Central memory CD8-positive, alpha-beta T cell (primary cell): Measurements from ENCODE around the gene MIS18A.
"Not testable (repeated sequence)": the region's sequence is repeated elsewhere in the genome, so short reads cannot be mapped to it uniquely, and the experiment has no call there.

ENCODE experiments used
- ATAC-seq: fragments of 150-1000 bp; cut with Tn5 transposase; replicated peaks from 2 replicates; pipeline ENCODE4 v1.10.0; 2022; ENCODE audit warnings: mild to moderate bottlenecking, moderate FRiP score, moderate number of reproducible peaks; ENCODE audit not compliant: poor library complexity, severe bottlenecking; ENCODE audit errors: extremely low read depth
- DNase-seq, 2 donors: peaks; one replicate each; pipeline ENCODE4 v3.0.0; 2021; ENCODE audit warnings: low spot score in 2 of 2
- H3K27ac Mint-ChIP-seq: one replicate; pipeline ENCODE4 v1.8.0; 2022; ENCODE audit warnings: low read depth, mild to moderate bottlenecking, moderate library complexity, mixed read lengths
- H3K27me3 Mint-ChIP-seq: one replicate; pipeline ENCODE4 v1.8.0; 2022; ENCODE audit warnings: mixed read lengths
- H3K36me3 Mint-ChIP-seq: one replicate; pipeline ENCODE4 v1.8.0; 2022; ENCODE audit warnings: mild to moderate bottlenecking, moderate library complexity, mixed read lengths; ENCODE audit not compliant: insufficient read depth
- H3K4me1 Mint-ChIP-seq: one replicate; pipeline ENCODE4 v1.8.0; 2022; ENCODE audit warnings: mixed read lengths
- H3K4me3 Mint-ChIP-seq: one replicate; pipeline ENCODE4 v1.8.0; 2022; ENCODE audit warnings: mild to moderate bottlenecking, moderate library complexity, mixed read lengths
- H3K9me3 Mint-ChIP-seq: one replicate; pipeline ENCODE4 v1.8.0; 2022; ENCODE audit warnings: mixed read lengths

MIS18A gene

DNA sequence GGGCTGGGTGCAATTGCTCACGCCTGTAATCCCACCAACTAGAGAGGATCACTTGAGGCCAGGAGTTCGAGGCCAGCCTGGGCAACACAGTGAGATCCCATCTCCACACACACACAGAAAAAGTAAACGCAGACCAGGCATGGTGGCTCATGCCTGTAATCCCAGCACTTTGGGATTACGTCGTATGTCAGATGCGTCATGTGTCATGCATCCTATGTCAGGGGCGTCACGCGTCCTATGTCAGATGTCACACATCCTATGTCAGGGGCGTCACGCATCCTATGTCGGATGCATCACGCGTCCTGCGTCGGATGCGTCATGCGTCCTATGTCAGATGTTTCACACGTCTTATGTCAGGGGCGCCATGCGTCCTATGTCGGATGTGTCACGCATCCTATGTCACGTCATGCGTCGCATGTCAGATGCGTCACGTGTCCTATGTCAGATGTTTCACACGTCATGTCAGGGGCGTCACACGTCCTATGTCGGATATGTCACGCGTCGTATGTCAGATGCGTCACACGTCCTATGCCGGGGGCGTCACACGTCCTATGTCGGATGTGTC lies 21.4 kb upstream of the MIS18A start:
- H3K4me1 Mint-ChIP-seq: no peaks in the 10 kb centered on the region
- H3K27me3 Mint-ChIP-seq: no peaks in the 10 kb centered on the region
- no peak overlapping the region for H3K27ac Mint-ChIP-seq
- H3K9me3 Mint-ChIP-seq: no peaks in the 10 kb centered on the region
- ATAC-seq: no peak
- no peak for DNase-seq
- H3K4me3 Mint-ChIP-seq: no peak overlapping the region
- no peaks in the 10 kb centered on the region for H3K36me3 Mint-ChIP-seq

DNA sequence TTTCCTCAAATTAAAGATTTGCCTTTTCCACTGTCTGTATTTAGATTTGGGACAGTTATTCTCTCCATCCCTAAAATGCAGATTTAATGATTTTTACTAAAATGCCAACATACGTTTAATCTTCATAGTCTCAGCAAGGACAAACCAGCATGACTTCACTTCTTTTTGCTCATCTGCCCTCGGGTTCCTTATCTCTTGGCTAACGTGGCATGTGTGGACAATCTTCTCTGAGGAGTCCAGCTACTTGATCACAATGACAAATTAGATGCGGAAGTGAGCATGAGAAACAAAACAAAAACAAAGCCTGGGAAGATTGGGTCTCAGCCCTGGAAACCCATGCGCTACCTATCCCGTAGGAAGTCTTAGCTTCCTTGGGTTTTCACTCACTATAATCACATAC lies 20.8 kb upstream of the MIS18A start:
- H3K4me3 Mint-ChIP-seq: no peak overlapping the region
- H3K9me3 Mint-ChIP-seq: no peaks in the 10 kb centered on the region
- no peak for ATAC-seq
- H3K27ac Mint-ChIP-seq: no peak overlapping the region
- no peak for DNase-seq
- H3K36me3 Mint-ChIP-seq: no peaks in the 10 kb centered on the region
- no peaks in the 10 kb centered on the region for H3K27me3 Mint-ChIP-seq
- H3K4me1 Mint-ChIP-seq: no peaks in the 10 kb centered on the region

DNA sequence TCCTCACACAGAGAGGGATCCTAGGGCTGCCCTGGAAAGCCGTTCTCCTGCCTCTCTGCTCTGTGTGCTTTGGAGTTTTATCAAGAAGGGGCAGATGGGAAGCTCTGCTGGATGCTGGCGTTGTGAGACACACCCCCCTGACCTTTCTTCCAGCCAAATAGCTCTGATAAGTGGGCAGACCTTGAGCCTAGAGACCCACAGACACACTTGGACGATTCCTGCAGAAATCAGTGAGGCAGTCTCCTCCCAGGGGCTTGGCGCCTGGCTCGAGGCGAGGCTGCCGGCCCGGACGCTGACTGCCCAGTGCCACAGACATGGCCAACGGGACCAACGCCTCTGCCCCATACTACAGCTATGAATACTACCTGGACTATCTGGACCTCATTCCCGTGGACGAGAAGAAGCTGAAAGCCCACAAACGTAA lies 19.8 kb upstream of the MIS18A start, which contains the start of gene MRAP:
Gene MRAP, plus strand, starts transcription at position 198 of the 424 bp plus-strand sequence. Its CDS starts 117 bp downstream, at position 315.
- no peak for DNase-seq
- no peaks in the 10 kb centered on the region for H3K36me3 Mint-ChIP-seq
- H3K27ac Mint-ChIP-seq: no peak within 1 kb of the TSS
- H3K27me3 Mint-ChIP-seq: no peaks in the 10 kb centered on the region
- H3K9me3 Mint-ChIP-seq: no peaks in the 10 kb centered on the region
- no peaks in the 10 kb centered on the region for H3K4me1 Mint-ChIP-seq
- no peak within 1 kb of the TSS for H3K4me3 Mint-ChIP-seq
- ATAC-seq: no peak

DNA sequence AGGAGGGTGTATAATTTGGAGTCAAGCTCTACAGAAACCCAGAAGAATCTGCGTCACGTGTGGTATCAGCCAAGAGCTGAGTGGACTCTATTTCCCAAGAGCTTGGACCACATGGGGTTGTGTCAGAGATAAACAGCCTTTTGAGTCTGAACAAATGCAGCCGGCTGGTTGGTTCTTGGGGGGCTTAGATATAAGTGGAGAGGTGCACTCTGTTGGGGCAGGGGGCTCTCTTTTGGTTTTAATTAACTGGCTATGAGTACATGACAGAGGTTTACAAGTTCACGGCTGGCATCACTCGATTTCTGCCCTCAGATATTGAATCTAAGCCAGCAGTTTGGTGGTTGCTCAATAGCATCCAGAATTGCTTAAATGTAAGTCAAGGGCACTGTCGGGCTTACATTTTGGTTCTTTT lies 19.3 kb upstream of the MIS18A start:
- Mint-ChIP-seq H3K9me3 (no peaks in the 10 kb centered on the region), H3K4me1 (no peaks in the 10 kb centered on the region), H3K4me3 (no peak overlapping the region), H3K27me3 (no peaks in the 10 kb centered on the region), H3K27ac (no peak overlapping the region), H3K36me3 (no peaks in the 10 kb centered on the region)
- ATAC-seq: no peak
- DNase-seq: no peak

DNA sequence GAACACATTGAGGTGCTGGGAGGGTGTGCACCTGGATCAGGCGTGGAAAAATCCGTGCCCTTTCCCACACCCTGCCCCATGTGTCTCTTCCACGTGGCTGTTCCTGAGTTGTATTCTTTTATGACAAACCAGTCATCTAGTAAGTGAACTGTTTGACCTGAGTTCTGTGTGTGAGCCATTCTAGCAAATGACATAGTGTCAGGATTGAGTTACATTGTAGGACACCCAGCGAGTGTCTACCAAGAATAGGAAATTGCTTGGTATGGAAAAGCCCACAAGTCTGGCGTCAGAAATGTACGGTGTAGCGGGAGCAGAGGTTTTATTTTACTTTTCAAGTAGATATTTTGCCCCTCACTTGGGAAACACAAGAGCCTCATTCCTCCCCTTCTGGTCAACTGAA lies 18.6 kb upstream of the MIS18A start:
- ATAC-seq (no peak), DNase-seq (no peak)
- no peaks in the 10 kb centered on the region for H3K36me3 Mint-ChIP-seq
- H3K4me1 Mint-ChIP-seq: no peaks in the 10 kb centered on the region
- H3K9me3 Mint-ChIP-seq: no peaks in the 10 kb centered on the region
- no peaks in the 10 kb centered on the region for H3K27me3 Mint-ChIP-seq
- no peak overlapping the region for H3K4me3 Mint-ChIP-seq
- no peak overlapping the region for H3K27ac Mint-ChIP-seq

DNA sequence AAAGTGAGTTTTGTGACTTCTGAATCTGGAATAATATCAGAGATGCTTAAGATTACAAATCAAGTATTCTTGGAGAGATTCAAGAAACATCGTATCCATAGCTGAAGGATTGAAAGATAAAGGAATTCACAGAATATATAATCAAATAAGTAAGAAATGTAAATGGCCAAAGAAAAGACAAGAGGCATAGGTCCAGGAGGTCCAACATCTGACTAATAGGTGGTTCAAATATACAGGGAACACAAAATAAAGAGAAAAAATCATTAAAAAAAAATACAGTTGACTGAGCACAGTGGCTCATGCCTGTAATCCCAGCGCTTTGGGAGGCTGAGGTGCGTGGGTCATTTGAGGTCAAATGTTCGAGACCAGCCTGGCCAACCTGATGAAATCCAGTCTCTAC lies 6.6 kb upstream of the MIS18A start:
- Mint-ChIP-seq H3K4me3 (no peak overlapping the region), H3K9me3 (no peaks in the 10 kb centered on the region), H3K27ac (no peak overlapping the region), H3K4me1 (no peaks in the 10 kb centered on the region), H3K36me3 (peaks cover 5% of the 10 kb centered on the region), H3K27me3 (no peaks in the 10 kb centered on the region)
- ATAC-seq (no peak), DNase-seq (no peak)

DNA sequence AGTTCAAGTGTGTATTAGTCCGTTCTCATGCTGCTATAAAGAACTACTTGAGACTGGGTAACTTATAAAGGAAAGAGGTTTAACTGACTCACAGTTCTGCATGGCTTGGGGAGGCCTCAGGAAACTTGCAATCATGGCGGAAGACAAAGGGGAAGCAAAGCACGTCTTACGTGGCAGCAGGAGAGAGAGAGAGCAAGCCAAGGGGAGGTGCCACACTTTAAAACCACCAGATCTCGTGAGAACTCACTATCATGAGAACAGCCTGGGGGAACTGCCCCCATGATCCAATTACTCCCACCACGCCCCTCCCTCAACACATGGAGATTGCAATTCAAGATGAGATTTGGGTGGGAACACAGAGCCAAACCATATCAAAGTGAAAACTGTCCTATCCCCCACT lies 4.1 kb upstream of the MIS18A start:
- H3K9me3 Mint-ChIP-seq: no peaks in the 10 kb centered on the region
- H3K36me3 Mint-ChIP-seq: peaks cover 18% of the 10 kb centered on the region
- ATAC-seq (no peak), DNase-seq (no peak)
- H3K4me1 Mint-ChIP-seq: peaks cover 18% of the 10 kb centered on the region
- no peak overlapping the region for H3K27ac Mint-ChIP-seq
- H3K4me3 Mint-ChIP-seq: no peak overlapping the region
- H3K27me3 Mint-ChIP-seq: no peaks in the 10 kb centered on the region

DNA sequence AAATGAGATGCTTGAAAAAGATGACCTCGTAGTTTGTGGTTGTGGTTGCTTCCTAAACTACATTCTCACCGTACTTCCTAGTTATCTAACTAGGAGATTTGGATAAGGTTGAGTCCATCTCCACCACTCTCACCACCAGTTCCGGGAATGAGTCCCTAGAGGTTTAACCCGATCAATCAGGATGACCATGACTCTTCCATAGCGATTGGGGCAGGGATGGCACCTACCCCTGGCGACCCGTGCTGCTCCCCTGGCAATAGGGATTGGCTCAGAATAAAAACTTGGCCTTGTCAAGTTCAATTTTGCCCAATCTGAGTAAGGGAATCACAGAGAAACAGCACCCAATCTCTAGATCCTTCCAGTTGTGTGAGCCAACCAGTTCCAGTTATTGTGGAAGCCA lies 2.7 kb upstream of the MIS18A start:
- H3K9me3 Mint-ChIP-seq: no peaks in the 10 kb centered on the region
- no peak overlapping the region for H3K27ac Mint-ChIP-seq
- peaks cover 20% of the 10 kb centered on the region for H3K4me1 Mint-ChIP-seq
- ATAC-seq (no peak), DNase-seq (no peak)
- H3K27me3 Mint-ChIP-seq: no peaks in the 10 kb centered on the region
- no peak overlapping the region for H3K4me3 Mint-ChIP-seq
- peaks cover 20% of the 10 kb centered on the region for H3K36me3 Mint-ChIP-seq

DNA sequence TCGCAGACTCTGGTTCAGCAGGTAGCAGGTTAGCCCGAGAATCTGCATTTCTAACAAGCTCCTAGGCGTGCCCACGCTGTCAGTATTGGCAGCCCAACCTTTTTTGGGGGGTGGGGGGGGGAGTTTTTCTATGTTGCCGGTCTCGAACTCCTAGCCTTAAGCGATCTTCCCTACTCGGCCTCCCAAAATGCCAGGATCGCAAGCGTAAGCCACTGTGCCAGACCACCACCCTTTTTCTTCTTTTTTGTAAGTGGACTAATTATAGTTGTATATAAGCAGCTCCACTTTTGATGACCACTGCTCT lies 480 bp upstream of the MIS18A start:
- H3K27ac Mint-ChIP-seq: peak overlapping the region; percentile 94
- no peak for DNase-seq
- H3K4me1 Mint-ChIP-seq: peaks cover 28% of the 10 kb centered on the region
- no peak for ATAC-seq
- H3K36me3 Mint-ChIP-seq: peaks cover 21% of the 10 kb centered on the region
- no peaks in the 10 kb centered on the region for H3K27me3 Mint-ChIP-seq
- no peaks in the 10 kb centered on the region for H3K9me3 Mint-ChIP-seq
- peak overlapping the region; percentile 99 for H3K4me3 Mint-ChIP-seq

DNA sequence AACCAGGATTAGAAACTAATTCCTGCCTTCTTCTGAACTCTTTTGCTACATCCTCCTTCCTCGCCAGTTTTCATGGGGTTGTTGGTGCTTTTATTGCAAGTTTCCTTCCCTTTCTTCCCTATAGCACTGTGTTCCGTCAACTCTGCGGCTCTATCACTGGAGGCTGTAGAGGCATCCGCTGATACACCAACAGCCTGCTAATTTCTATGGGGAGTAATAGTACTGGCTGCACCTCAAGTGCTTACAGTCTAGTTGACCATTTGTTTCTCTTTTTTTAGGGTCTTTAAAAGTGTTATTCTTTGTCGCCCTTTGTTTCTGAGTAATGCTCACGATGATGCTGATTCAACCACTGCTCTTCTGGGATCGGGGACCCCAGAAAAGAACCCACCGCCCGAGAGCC lies 746 bp downstream of the MIS18A start:
- Mint-ChIP-seq H3K4me3 (peak overlapping the region; percentile 99), H3K4me1 (peaks cover 28% of the 10 kb centered on the region), H3K9me3 (no peaks in the 10 kb centered on the region), H3K27ac (peak overlapping the region; percentile 94), H3K36me3 (peaks cover 25% of the 10 kb centered on the region), H3K27me3 (no peaks in the 10 kb centered on the region)
- DNase-seq (no peak), ATAC-seq (no peak)

DNA sequence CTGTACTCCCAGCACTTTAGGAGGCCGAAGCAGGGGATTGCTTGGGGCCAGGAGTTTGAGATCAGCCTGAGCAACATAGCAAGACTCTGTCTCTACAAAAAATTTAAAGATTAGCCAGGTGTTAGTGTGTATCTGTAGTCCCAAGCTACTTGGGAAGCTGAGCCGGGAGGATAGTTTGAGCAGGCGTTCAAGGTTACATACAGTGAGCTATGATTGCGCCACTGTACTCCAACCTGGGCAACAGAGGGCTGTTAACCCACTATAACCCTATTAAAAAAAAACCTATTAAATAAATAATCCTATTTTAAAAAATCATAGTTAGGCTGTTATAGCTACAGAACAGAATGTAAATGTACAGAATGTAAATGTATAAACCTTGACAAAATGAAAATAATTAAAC lies 2.2 kb downstream of the MIS18A start:
- H3K9me3 Mint-ChIP-seq: no peaks in the 10 kb centered on the region
- peaks cover 28% of the 10 kb centered on the region for H3K4me1 Mint-ChIP-seq
- H3K4me3 Mint-ChIP-seq: no peak overlapping the region

DNA sequence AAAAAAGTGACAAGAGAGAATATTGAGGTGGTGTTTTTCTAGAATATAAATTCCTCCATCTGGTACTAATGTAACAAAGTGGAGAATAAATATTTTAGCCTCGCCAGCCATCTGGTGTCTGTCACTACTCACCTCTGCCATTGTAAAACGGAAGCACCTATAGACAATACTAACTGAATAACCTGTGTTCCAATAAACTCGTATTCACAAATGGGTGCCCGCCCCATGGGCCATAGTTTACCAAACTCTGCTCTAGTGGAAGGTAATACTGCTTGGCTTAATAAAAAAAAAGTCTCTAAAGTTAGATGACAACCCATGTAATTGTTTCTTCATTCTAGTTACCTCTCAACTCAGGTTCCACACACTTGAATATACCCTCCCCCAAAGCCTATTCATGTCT lies 8.1 kb downstream of the MIS18A start:
- Mint-ChIP-seq H3K27ac (no peak overlapping the region), H3K27me3 (no peaks in the 10 kb centered on the region), H3K4me3 (no peak overlapping the region), H3K4me1 (peaks cover 5% of the 10 kb centered on the region), H3K9me3 (no peaks in the 10 kb centered on the region), H3K36me3 (peaks cover 24% of the 10 kb centered on the region)
- no peak for ATAC-seq
- DNase-seq: no peak

More for the DNA sequence above, 2.2 kb downstream of the MIS18A start:
- Mint-ChIP-seq H3K36me3 (peaks cover 27% of the 10 kb centered on the region), H3K27me3 (no peaks in the 10 kb centered on the region), H3K27ac (no peak overlapping the region)
- no peak for DNase-seq
- no peak for ATAC-seq

DNA sequence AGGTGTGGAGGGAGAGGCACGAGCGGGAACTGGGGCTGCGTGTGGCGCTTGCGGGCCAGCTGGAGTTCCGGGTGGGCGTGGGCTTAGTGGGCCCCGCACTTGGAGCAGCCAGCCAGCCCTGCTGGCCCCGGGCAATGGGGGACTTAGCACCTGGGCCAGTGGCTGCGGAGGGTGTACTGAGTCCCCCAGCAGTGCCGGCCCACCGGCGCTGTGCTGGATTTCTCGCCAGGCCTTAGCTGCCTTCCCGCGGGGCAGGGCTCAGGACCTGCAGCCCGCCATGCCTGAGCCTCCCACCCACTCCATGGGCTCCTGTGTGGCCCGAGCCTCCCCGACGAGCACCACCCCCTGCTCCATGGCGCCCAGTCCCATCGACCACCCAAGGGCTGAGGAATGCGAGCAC lies 13.5 kb downstream of the MIS18A start:
- DNase-seq, H3K27me3 Mint-ChIP-seq, H3K4me3 Mint-ChIP-seq, H3K4me1 Mint-ChIP-seq, H3K27ac Mint-ChIP-seq, ATAC-seq, H3K9me3 Mint-ChIP-seq: not testable (repeated sequence)
- H3K36me3 Mint-ChIP-seq: peaks cover 11% of the 10 kb centered on the region

DNA sequence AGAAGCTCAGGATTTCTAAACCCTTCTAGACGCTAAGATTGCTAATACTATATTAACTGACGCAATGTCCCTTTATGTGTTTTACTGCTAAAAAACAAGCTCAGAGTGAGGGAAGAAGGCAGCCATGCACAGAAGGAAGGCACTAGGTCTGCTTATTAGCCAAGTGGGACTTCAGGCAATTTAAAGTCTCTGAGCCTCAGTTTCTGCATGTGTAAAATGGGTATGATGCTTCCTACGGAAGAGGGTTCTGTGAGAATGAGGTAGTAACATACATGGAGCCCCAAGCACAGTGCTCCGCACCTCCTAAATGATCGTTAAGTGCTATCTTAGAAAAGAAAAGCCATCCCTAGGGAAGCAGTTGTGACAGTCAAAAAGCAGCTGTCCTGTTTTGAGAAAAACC lies 16.9 kb downstream of the MIS18A start:
- no peaks in the 10 kb centered on the region for H3K9me3 Mint-ChIP-seq
- ATAC-seq (no peak), DNase-seq (no peak)
- H3K36me3 Mint-ChIP-seq: peaks cover 3% of the 10 kb centered on the region
- H3K27ac Mint-ChIP-seq: no peak overlapping the region
- H3K4me3 Mint-ChIP-seq: no peak overlapping the region
- H3K27me3 Mint-ChIP-seq: peaks cover 12% of the 10 kb centered on the region
- no peaks in the 10 kb centered on the region for H3K4me1 Mint-ChIP-seq
